Gastrocnemius medialis (tissue), 4 donors: ENCODE measurements around the gene NTM. TPM values are rescaled to one million over a fixed set of nuclear protein-coding genes. Genes with fewer than 3 reads are reported as not detected.
"Not testable (repeated sequence)": the region's sequence is repeated elsewhere in the genome, so short reads cannot be mapped to it uniquely, and the experiment has no call there.

Experiments
- ATAC-seq, 2 donors: fragments of 150-250 bp; one replicate each; pipeline ENCODE4 v1.9.1; 2016
- DNase-seq, 2 donors: peaks; one replicate each; pipeline ENCODE4 v3.0.0-alpha.2; 2019
- H3K27ac ChIP-seq, 4 donors: fragments of 200-600 bp; sonication (generic); 1 replicate in 1 of 4; 2 replicates in 3 of 4; pipeline ENCODE4 v1.5.1; 2016 to 2018; ENCODE audit warnings: mild to moderate bottlenecking in 2 of 4, moderate library complexity in 1 of 4
- H3K27me3 ChIP-seq, 3 donors: fragments of 200-600 bp; sonication (generic) in 2 of 3; 1 replicate in 1 of 3; 2 replicates in 2 of 3; pipeline versions ENCODE4 v1.5.1 to v1.6.0; 2016 to 2019; ENCODE audit warnings: mild to moderate bottlenecking in 1 of 3, moderate library complexity in 1 of 3
- H3K36me3 ChIP-seq, 2 donors: fragments of 200-600 bp; sonication (generic) in 1 of 2; one replicate each; pipeline ENCODE4 v1.5.1; 2017 to 2018
- H3K4me1 ChIP-seq, 2 donors: fragments of 200-600 bp; sonication (generic) in 1 of 2; one replicate each; pipeline ENCODE4 v1.5.1; 2016 to 2017; ENCODE audit warnings: mild to moderate bottlenecking in 2 of 2
- H3K4me3 ChIP-seq, 4 donors: fragments of 200-600 bp; sonication (generic) in 3 of 4; 1 replicate in 1 of 4; 2 replicates in 3 of 4; pipeline ENCODE4 v1.5.1; 2016 to 2019; ENCODE audit warnings: mild to moderate bottlenecking in 2 of 4
- H3K9me3 ChIP-seq, 3 donors: fragments of 200-600 bp; sonication (generic) in 2 of 3; 1 replicate in 1 of 3; 2 replicates in 2 of 3; pipeline ENCODE4 v1.5.1; 2016 to 2019
- POLR2A ChIP-seq, 2 donors: fragments of 450-650 bp; IDR thresholded peaks; one replicate each; pipeline ENCODE4 v1.6.1; 2017; ENCODE audit warnings: antibody characterized with exemption in 2 of 2, mild to moderate bottlenecking in 2 of 2, moderate library complexity in 2 of 2
- in situ Hi-C, 4 donors: fragments of 200-750 bp; cut with MboI; loops; one replicate each; pipeline versions ENCODE4 v1.15.0 to v1.8.0; 2017; ENCODE audit warnings: low sequenced_read_pairs in 4 of 4
- intact Hi-C: fragments of 100-400 bp; cut with DNase I; formaldehyde crosslinking; loops from one replicate; pipeline ENCODE4 v1.15.1; 2023; ENCODE audit warnings: low total_unique reads
- total RNA-seq, 4 donors: library from RNA; depleted of rRNA; stranded (reverse); fragments of >200 nt; gene quantifications; one replicate each; pipeline versions ENCODE4 v1.1.0 to v1.2.3, GENCODE V29; 2016
- TF ChIP-seq, protein P1 (sequence below), 5 experiments: fragments of 450-650 bp in 3 of 5; fragments of 200-600 bp in 2 of 5; sonication (generic) in 2 of 5; IDR thresholded peaks in 4 of 5; conservative IDR thresholded peaks in 1 of 5; 1 replicate in 4 of 5; 2 replicates in 1 of 5; pipeline ENCODE4 v1.5.1; 2016 to 2019; ENCODE audit warnings: antibody characterized with exemption in 5 of 5, mild to moderate bottlenecking in 3 of 5, moderate library complexity in 3 of 5

The NTM gene
- total RNA-seq, 4 donors from 2014 or later: 0.69 TPM; not detected in 3

DNA sequence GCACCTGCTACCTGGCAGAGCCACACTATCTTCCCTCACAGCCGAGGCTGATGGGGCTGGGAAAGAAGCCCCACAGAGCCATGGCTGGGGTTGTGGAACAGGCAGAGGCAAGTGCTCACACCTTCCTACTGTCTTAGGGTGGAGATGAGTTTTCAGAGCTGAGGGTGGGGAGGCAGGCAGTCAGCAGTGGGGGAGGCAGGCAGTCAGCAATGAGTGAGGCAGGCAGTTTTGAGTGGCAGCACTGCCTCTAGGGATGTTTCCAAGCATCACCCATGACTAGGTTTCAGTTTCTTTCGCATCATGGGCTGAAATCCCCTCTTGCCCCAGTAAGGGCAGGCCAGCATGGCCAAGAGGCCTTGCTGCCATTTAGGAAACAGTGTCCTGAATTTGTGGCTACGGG lies 41.6 kb upstream of the NTM start:
- no peak for ATAC-seq
- H3K4me1 ChIP-seq: no peaks in the 10 kb centered on the region
- DNase-seq: no peak
- H3K4me3 ChIP-seq: no peak overlapping the region
- in situ Hi-C loops (no loop called here), intact Hi-C loops (no loop called here)
- no peak for TF ChIP-seq POLR2A (IDR thresholded peaks at IDR 0.05)
- TF ChIP-seq, protein P1, sequence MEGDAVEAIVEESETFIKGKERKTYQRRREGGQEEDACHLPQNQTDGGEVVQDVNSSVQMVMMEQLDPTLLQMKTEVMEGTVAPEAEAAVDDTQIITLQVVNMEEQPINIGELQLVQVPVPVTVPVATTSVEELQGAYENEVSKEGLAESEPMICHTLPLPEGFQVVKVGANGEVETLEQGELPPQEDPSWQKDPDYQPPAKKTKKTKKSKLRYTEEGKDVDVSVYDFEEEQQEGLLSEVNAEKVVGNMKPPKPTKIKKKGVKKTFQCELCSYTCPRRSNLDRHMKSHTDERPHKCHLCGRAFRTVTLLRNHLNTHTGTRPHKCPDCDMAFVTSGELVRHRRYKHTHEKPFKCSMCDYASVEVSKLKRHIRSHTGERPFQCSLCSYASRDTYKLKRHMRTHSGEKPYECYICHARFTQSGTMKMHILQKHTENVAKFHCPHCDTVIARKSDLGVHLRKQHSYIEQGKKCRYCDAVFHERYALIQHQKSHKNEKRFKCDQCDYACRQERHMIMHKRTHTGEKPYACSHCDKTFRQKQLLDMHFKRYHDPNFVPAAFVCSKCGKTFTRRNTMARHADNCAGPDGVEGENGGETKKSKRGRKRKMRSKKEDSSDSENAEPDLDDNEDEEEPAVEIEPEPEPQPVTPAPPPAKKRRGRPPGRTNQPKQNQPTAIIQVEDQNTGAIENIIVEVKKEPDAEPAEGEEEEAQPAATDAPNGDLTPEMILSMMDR (IDR thresholded peaks at IDR 0.05 in 4 of 5, conservative IDR thresholded peaks at IDR 0.05 in 1 of 5): no peak
- H3K36me3 ChIP-seq: no peaks in the 10 kb centered on the region
- no peaks in the 10 kb centered on the region for H3K9me3 ChIP-seq
- H3K27ac ChIP-seq: no peak overlapping the region
- no peaks in the 10 kb centered on the region for H3K27me3 ChIP-seq

DNA sequence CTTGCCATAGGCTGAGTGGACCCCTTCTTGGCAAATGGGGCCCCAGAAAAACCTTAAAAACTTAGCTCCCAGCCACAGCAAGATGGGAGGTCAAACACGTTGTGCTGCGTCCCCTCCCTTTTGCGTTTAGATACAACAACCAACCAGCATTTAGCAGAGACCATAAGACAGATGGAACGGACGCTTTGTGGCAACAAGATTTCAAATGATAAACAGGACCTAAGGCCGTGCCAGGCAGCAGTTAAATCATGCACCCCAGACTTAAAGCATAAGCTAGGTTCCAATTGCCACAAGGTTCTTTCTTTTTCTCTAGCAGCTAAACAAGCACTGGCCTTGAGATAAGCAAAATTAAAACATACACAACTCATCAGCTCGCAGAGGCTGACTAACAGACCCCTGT lies 39.4 kb upstream of the NTM start:
- no peaks in the 10 kb centered on the region for H3K4me1 ChIP-seq
- no peak overlapping the region for H3K27ac ChIP-seq
- in situ Hi-C loops: no loop called here
- DNase-seq (no peak), ATAC-seq (no peak)
- intact Hi-C loops: no loop called here
- no peak overlapping the region for H3K4me3 ChIP-seq
- H3K9me3 ChIP-seq: no peaks in the 10 kb centered on the region
- H3K36me3 ChIP-seq: no peaks in the 10 kb centered on the region
- H3K27me3 ChIP-seq: no peaks in the 10 kb centered on the region
- TF ChIP-seq POLR2A (IDR thresholded peaks at IDR 0.05): no peak
- TF ChIP-seq, protein P1 (IDR thresholded peaks at IDR 0.05 in 4 of 5, conservative IDR thresholded peaks at IDR 0.05 in 1 of 5): no peak

DNA sequence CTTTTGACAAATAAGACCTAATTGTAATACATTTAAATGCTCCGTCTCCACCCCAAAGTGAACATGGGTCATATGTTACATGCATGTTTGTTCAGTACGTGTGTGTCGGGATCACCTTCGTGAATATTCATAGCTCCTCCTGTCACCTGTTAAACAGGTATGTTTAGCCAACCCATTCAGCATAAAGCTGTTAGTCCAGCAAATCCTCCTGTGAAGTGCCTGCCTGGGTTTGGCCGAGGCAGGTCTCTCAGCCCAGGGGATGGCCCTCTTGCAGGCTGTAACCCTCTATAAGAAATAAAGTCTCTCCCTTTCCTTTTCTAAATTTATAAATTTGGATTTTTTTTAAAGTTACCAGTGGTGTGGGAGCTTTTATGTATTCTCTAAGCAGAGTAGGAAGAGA lies 38.9 kb upstream of the NTM start:
- Histone ChIP-seq H3K4me3 (no peak overlapping the region), H3K9me3 (no peaks in the 10 kb centered on the region), H3K27ac (no peak overlapping the region), H3K27me3 (no peaks in the 10 kb centered on the region), H3K36me3 (no peaks in the 10 kb centered on the region), H3K4me1 (no peaks in the 10 kb centered on the region)
- DNase-seq (no peak), ATAC-seq (no peak)
- in situ Hi-C loops (no loop called here), intact Hi-C loops (no loop called here)
- no peak for TF ChIP-seq POLR2A (IDR thresholded peaks at IDR 0.05)
- TF ChIP-seq, protein P1 (IDR thresholded peaks at IDR 0.05 in 4 of 5, conservative IDR thresholded peaks at IDR 0.05 in 1 of 5): no peak

DNA sequence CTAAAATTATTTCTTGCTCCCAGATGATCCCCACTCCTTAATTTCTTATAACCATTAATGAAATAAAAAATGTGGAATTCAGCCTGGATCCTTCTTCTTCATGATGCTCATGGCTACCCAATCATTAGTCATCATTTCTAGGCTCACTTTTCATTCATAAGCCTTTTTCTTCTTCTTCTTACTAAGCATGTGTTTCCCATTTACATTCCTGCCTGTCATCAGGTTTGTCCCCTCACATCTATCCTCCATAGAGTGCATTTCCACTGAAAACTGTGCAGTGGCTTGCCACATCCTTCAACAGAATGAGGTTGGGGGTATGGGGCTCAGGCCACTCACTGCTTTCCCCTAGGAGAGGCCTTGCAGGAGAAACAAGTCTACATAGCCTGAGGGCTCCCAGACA lies 35.8 kb upstream of the NTM start:
- DNase-seq: no peak
- Histone ChIP-seq H3K4me3 (no peak overlapping the region), H3K4me1 (no peaks in the 10 kb centered on the region), H3K9me3 (no peaks in the 10 kb centered on the region), H3K27ac (no peak overlapping the region), H3K36me3 (no peaks in the 10 kb centered on the region), H3K27me3 (no peaks in the 10 kb centered on the region)
- intact Hi-C loops (no loop called here), in situ Hi-C loops (no loop called here)
- ATAC-seq: no peak
- TF ChIP-seq, protein P1 (IDR thresholded peaks at IDR 0.05 in 4 of 5, conservative IDR thresholded peaks at IDR 0.05 in 1 of 5): no peak
- no peak for TF ChIP-seq POLR2A (IDR thresholded peaks at IDR 0.05)

DNA sequence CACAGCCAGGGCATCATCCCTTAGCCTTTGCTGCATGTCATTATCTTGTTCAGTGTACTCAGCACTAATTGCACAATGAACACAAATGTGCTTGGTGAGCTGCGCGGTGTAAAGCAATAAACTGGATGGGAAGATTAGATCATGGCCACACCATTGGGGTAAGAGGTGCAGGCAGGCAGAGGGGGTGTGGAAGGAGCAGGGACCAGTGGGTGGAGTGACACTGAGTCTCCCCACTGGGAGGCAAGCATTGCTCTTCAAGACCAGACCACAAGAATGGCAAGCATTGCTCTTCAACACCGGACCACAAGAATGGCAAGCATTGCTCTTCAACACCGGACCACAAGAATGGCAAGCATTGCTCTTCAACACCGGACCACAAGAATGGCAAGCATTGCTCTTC lies 28.5 kb upstream of the NTM start:
- in situ Hi-C loops, H3K27ac ChIP-seq, H3K4me3 ChIP-seq, DNase-seq, H3K9me3 ChIP-seq, H3K27me3 ChIP-seq, H3K36me3 ChIP-seq, intact Hi-C loops, ATAC-seq, H3K4me1 ChIP-seq: not testable (repeated sequence)

DNA sequence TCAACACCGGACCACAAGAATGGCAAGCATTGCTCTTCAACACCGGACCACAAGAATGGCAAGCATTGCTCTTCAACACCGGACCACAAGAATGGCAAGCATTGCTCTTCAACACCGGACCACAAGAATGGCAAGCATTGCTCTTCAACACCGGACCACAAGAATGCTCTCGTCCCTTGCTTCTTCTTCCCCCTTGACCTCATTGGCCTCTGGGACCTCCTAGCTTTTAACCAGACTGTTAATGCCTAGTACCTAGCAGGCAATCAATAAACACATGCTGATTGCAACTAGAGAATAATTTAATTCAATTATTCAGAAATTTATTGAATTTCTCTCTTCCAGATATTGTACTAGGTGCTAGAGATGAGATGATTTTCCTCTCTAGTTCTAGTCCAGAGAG lies 28.0 kb upstream of the NTM start:
- H3K27ac ChIP-seq, intact Hi-C loops, ATAC-seq, H3K4me1 ChIP-seq, H3K9me3 ChIP-seq, H3K4me3 ChIP-seq, H3K27me3 ChIP-seq, H3K36me3 ChIP-seq, in situ Hi-C loops, DNase-seq: not testable (repeated sequence)
